Activated CD8-positive, alpha-beta T cell treated with anti-CD3 and anti-CD28 coated beads for 36 hours (primary cell): Measurements from ENCODE around the gene KANK2. TPM values are rescaled to one million over a fixed set of nuclear protein-coding genes. Genes with fewer than 3 reads are reported as not detected.

Source experiments
- ATAC-seq: fragments of 200-7000 bp; cut with Tn5 transposase; one replicate; pipeline ENCODE4 v1.10.0; 2021; ENCODE audit warnings: mild to moderate bottlenecking, moderate library complexity
- CTCF ChIA-PET: fragments of 350-600 bp; sonication (Branson Sonifier 250); formaldehyde crosslinking; loops from one replicate; lab custom pipeline; 2021; ENCODE audit warnings: antibody characterized with exemption; lab: Charles Lee
- POLR2A ChIA-PET: fragments of 350-600 bp; sonication (Branson Sonifier 250); formaldehyde crosslinking; loops from one replicate; lab custom pipeline; 2021; ENCODE audit warnings: antibody characterized with exemption; lab: Charles Lee
- DNase-seq: peaks from one replicate; pipeline ENCODE4 v3.0.0-alpha.2; 2020
- H3K27ac Mint-ChIP-seq: one replicate; pipeline ENCODE4 v1.8.0; 2021; ENCODE audit warnings: mild to moderate bottlenecking, mixed read lengths
- H3K27me3 Mint-ChIP-seq: one replicate; pipeline ENCODE4 v1.8.0; 2021; ENCODE audit warnings: mixed read lengths
- H3K36me3 Mint-ChIP-seq: one replicate; pipeline ENCODE4 v1.8.0; 2021; ENCODE audit warnings: low read depth, mixed read lengths
- H3K4me1 Mint-ChIP-seq: one replicate; pipeline ENCODE4 v1.8.0; 2021; ENCODE audit warnings: low read depth, mixed read lengths
- H3K4me3 Mint-ChIP-seq: one replicate; pipeline ENCODE4 v1.8.0; 2021; ENCODE audit warnings: mild to moderate bottlenecking, moderate library complexity, mixed read lengths
- H3K9me3 Mint-ChIP-seq: one replicate; pipeline ENCODE4 v1.8.0; 2021; ENCODE audit warnings: mixed read lengths
- intact Hi-C: fragments of 100-400 bp; cut with micrococcal nuclease; formaldehyde crosslinking; loops from one replicate; pipeline ENCODE4 v1.10.0; 2022
- total RNA-seq, 2 experiments: library from RNA; stranded (reverse); gene quantifications; one replicate each; pipeline ENCODE4 v1.2.3, GENCODE V29; 2021
- TF ChIP-seq, protein P1 (sequence below): fragments of 200-600 bp; IDR thresholded peaks from one replicate; pipeline ENCODE4 v1.8.0; 2022; ENCODE audit warnings: antibody characterized with exemption, mild to moderate bottlenecking

KANK2 gene
- total RNA-seq, 2 experiments from 2014 or later = 1.9 to 2.0 TPM

DNA sequence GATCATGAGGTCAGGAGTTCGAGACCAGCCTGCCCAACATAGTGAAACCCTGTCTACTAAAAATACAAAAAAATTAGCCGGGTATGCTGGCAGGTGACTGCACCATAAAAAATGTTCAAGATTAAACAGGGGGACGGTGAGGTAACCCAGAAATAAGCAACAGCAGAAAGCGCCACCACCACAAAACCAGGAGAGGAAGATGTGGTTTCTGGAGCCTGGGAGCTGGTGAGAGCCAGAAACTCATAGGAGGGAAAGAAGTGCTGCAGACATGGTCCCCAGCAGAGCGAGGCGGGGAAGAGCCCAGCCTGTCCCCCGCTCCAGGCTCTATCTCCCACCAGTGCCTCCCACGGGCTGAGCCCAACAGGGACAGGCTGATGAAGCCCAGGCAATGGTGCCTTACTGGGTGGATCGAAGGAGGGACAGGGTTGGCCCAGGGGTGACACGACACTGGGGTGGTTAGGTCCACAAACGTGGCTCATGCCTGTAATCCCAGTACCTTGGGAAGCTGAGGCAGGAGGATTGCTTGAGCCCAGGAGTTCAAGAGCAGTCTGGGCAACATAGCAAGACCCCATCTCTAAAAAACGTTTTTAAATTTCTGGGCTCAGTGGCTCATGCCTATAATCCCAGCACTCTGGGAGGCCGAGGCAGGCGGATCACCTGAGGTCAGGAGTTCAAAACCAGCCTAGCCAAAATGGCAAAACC, 60.8 kb downstream of the KANK2 start:
- H3K27me3 Mint-ChIP-seq = no peaks in the 10 kb centered on the region
- POLR2A ChIA-PET = no interaction called here
- ATAC-seq (no peak), DNase-seq (no peak)
- intact Hi-C loops = loop anchor here (5.0 kb wide), 1 partner anchor 66 kb away; no protein-coding TSS in a partner anchor
- H3K27ac Mint-ChIP-seq = no peak overlapping the region
- TF ChIP-seq, protein P1, sequence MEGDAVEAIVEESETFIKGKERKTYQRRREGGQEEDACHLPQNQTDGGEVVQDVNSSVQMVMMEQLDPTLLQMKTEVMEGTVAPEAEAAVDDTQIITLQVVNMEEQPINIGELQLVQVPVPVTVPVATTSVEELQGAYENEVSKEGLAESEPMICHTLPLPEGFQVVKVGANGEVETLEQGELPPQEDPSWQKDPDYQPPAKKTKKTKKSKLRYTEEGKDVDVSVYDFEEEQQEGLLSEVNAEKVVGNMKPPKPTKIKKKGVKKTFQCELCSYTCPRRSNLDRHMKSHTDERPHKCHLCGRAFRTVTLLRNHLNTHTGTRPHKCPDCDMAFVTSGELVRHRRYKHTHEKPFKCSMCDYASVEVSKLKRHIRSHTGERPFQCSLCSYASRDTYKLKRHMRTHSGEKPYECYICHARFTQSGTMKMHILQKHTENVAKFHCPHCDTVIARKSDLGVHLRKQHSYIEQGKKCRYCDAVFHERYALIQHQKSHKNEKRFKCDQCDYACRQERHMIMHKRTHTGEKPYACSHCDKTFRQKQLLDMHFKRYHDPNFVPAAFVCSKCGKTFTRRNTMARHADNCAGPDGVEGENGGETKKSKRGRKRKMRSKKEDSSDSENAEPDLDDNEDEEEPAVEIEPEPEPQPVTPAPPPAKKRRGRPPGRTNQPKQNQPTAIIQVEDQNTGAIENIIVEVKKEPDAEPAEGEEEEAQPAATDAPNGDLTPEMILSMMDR = no peak
- H3K9me3 Mint-ChIP-seq = no peaks in the 10 kb centered on the region
- peaks cover 12% of the 10 kb centered on the region for H3K36me3 Mint-ChIP-seq
- CTCF ChIA-PET = interaction anchor here (0.9 to 1.2 kb wide), 2 partner anchors 67 to 71 kb away, joined by 3 to 6 read pairs; no protein-coding TSS in a partner anchor
- H3K4me1 Mint-ChIP-seq = peaks cover 7% of the 10 kb centered on the region
- H3K4me3 Mint-ChIP-seq = no peak overlapping the region

DNA sequence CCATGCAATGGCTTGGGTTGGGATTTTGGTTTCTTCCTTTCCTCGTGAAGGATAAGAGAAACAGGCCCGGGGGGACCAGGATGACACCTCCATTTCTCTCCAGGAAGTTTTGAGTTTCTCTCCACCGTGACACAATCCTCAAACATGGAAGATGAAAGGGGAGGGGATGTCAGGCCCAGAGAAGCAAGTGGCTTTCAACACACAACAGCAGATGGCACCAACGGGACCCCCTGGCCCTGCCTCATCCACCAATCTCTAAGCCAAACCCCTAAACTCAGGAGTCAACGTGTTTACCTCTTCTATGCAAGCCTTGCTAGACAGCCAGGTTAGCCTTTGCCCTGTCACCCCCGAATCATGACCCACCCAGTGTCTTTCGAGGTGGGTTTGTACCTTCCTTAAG, 65.9 kb downstream of the KANK2 start:
- H3K4me1 Mint-ChIP-seq = no peaks in the 10 kb centered on the region
- H3K36me3 Mint-ChIP-seq = peaks cover 42% of the 10 kb centered on the region
- no peak for DNase-seq
- ATAC-seq = no peak
- H3K9me3 Mint-ChIP-seq = no peaks in the 10 kb centered on the region
- CTCF ChIA-PET = interaction anchor here (1.0 kb wide), 1 partner anchor 96 kb away, joined by 4 read pairs; no protein-coding TSS in a partner anchor
- no peak overlapping the region for H3K4me3 Mint-ChIP-seq
- intact Hi-C loops = no loop called here
- H3K27me3 Mint-ChIP-seq = no peaks in the 10 kb centered on the region
- H3K27ac Mint-ChIP-seq = no peak overlapping the region
- TF ChIP-seq, protein P1 = no peak
- POLR2A ChIA-PET = interaction anchor here (2.0 kb wide), 1 partner anchor 20 kb away, joined by 5 read pairs; no protein-coding TSS in a partner anchor

DNA sequence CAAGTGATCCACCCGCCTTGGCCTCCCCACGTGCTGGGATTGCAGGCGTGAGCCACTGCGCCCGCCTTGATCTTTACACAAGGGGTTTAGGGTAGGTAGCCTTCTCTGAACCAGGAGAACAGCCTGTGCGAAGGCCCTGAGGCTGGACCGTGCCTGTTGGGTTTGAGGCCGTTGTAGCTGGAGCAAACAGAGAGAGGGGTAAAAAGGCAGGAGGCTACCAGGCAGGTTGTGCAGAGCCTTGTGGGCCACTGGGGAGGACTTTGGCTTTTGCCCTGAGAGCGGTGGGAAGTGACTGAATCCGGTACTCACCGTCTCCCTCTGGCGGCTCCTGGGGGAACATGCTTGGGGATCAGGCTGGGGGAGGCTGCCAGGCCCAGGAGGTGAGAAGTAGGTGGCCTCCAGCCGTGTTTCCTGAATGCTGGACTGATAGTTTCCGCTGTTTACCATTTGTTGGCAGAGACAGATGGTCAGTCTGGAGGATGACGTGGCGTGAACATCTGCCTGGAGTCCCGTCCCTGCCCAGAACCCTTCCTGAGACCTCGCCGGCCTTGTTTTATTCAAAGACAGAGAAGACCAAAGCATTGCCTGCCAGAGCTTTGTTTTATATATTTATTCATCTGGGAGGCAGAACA, 66.4 kb downstream of the KANK2 start:
- Mint-ChIP-seq H3K27me3 (no peaks in the 10 kb centered on the region), H3K4me3 (no peak overlapping the region), H3K4me1 (peaks cover 2% of the 10 kb centered on the region), H3K9me3 (no peaks in the 10 kb centered on the region), H3K36me3 (peaks cover 48% of the 10 kb centered on the region), H3K27ac (peak overlapping the region; percentile 38)
- intact Hi-C loops = no loop called here
- TF ChIP-seq, protein P1 = peak; percentile 70
- ChIA-PET POLR2A (interaction anchor here (1.2 to 2.0 kb wide), 2 partner anchors 17 to 20 kb away, joined by 3 to 5 read pairs; no protein-coding TSS in a partner anchor), CTCF (interaction anchor here (1.0 kb wide), 1 partner anchor 95 kb away, joined by 4 read pairs; no protein-coding TSS in a partner anchor)
- peak; percentile 70 for DNase-seq
- ATAC-seq = peak; percentile 85

DNA sequence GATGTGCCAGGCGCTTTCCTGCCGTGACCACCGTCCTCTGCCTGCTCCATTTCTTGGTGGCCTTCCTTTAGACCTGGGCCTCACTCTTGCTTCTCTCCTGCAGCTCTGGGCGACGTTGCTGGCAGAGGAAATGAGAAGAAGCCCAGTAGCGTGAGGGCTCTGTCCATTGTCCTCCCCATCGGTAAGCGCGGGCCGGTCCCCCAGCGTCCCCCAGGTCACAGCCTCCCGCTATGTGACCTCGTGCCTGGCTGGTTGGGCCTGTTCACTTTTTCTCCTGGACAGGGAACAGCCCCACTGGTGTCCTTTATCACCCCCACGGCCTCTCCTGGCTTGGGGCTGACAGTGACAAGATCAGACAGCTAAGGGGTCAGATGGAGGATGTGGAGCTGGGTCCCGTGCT, 69.4 kb downstream of the KANK2 start:
- H3K27ac Mint-ChIP-seq = no peak overlapping the region
- peaks cover 54% of the 10 kb centered on the region for H3K36me3 Mint-ChIP-seq

More for the DNA sequence above, 69.4 kb downstream of the KANK2 start:
- intact Hi-C loops = no loop called here
- H3K27me3 Mint-ChIP-seq = no peaks in the 10 kb centered on the region
- DNase-seq (no peak), ATAC-seq (no peak)
- ChIA-PET POLR2A (interaction anchor here (1.7 kb wide), 1 partner anchor 33 kb away, joined by 4 read pairs; no protein-coding TSS in a partner anchor), CTCF (interaction anchor here (1.2 kb wide), 1 partner anchor 191 kb away, joined by 3 read pairs; no protein-coding TSS in a partner anchor)
- TF ChIP-seq, protein P1 = no peak
- no peaks in the 10 kb centered on the region for H3K9me3 Mint-ChIP-seq
- no peak overlapping the region for H3K4me3 Mint-ChIP-seq
- H3K4me1 Mint-ChIP-seq = peaks cover 2% of the 10 kb centered on the region
